Activated effector memory CD4-positive, alpha-beta T cell treated with Interleukin-2 at 50 U/mL for 16 hours (primary cell): ENCODE measurements around the gene EIF3L.

Experiments
- DNase-seq: peaks from one replicate; pipeline ENCODE4 v3.0.0-alpha.2; 2020

EIF3L gene

DNA sequence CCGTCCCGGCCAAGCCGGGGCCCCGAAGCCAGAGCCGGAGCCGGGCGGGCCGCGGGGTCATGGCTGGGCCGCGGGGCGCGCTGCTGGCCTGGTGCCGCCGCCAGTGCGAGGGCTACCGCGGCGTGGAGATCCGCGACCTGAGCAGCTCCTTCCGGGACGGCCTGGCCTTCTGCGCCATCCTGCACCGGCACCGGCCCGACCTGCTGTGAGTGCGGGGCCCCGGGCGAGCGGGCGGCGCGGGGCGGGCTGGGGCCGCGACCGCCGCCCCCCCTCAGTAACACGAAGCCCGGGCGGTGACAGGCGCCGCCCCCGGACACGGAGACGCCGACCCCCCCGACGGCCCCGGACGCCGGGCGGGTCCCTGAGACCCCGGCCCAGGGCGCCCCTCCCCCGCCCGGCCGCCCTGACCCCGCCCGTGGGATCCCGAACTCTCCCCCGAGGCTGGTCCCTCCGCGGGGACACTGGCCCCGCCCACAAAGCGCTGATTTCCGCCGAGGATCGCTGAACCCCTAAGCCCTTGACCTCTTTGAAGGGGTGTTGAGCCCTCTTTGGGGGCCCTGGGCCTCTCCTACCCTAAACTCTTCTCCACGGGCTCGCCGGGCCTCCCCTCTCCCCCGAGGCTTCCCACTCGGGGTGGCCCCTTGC, 57.3 kb downstream of the EIF3L start:
- peak; percentile 21 for DNase-seq

DNA sequence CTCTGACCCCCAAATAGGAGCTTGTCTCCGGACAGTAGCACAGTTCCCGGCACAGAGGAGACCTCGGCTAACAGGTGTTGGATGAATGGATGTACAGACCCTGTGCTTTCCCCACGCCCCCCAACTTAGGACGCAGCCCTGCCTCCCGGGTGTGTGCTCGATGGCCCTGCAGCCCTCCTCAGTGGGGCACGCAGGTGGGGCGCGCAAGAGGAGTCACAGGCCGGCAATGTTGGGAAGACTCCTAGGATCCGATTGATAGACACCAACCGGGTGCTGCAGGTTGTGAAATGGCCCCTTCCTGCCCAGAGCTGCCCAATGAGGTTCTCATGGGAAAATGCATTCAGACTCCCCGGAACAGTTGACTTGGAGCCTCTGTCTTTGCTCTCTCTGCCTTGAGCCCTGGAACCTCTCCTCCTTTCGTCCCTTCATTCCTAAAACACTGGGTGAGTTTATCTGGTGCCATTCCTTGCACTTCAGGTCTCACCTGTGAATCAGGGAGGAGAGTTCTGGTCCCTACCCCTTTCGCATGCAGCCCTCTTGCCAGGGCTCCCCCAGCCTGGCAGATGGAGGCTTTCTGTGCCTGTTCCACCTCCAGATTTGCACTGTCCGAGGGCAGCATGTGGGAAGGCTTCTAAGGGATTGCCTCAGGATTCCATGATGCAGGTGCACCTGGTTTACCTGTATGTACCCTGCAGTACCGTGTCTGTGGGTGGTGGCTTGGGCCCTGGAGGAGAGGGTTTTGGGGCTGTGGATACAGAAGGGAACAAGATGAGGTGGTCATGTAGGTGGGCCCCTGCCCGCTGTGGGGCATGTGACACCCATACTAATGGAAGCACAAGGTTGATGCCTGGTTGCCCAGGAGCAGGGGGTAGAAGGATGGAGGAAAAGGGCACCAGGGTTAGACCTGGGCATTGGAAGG, 58.1 kb downstream of the EIF3L start:
- no peak for DNase-seq

DNA sequence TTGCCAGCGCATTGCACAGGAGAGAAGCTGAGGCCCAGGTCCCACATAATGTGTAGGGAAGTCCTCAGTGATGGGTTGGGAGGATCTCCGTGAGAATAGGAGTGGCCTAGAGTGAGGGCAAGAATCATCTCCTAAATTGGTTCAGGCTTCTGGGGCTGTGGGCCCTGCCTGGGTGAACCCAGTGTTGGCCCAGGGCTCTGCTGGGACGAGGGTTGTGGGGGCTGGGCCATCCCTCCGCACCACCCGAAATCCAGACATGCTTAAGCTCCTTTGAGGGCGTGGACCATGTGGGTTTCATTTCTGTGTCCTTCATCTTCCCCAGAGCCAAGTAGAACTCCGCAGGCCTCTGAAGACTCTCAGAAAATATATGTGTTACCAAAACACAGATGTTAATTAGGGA, 60.5 kb downstream of the EIF3L start:
- no peak for DNase-seq

DNA sequence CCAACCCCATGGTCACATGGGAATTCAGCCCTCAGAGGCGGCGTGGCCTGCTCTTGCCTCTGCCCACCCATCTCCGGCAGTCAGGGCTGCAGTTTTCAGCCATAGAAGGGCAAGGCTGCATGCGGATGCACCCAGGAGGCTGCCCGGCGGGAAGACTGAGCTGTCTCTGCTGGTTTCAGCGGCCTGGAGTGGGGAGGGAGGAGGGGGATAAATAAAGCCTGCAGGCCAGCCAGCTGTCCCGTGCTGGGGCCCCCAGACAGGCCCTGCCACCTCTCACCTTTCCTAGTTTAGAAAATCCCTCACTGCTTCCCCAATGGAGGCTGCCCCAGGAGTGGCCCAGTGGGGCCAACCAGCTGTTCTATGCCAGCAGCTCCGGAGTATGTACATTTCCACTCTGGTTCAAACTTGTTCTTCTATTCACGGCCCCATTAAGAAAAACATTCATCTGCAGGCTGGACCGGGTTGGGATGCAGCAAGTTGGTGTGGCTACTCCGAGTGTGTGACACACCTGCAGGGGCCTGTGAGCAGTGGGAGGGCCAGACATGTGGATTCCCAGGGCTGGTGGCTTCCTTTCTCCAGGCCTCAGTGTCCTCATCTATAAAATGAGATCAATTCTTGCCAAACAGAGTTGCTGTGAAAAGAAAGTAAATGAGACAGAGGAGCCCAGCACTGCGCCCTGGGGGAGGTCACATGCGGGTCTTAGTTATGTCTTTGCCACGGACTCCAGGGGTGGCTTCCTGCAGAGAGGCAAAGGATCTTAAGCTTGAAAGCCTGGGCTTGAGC, 61.9 kb downstream of the EIF3L start:
- DNase-seq: no peak

GRCh38 chr22:37911697-37912096, 62.5 kb downstream of the EIF3L start:
- DNase-seq: no peak

DNA sequence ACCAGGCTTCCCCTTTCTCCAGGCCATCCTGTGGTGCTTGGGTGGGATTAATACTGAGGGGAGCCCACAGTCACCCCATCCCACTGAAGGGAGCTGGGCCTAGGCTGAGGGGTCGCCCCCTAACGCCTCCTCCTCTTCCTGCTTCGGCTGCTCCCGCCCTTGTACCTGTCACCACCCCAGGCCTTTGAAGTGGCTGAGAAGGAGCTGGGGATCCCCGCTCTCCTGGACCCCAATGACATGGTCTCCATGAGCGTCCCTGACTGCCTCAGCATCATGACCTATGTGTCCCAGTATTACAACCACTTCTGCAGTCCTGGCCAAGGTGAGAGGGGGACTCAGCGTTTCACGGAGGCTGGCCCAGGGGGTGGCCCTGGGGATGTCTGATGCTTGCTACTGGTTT, 63.0 kb downstream of the EIF3L start:
- no peak for DNase-seq

GRCh38 chr22:37913233-37913721, 64.1 kb downstream of the EIF3L start:
- DNase-seq: no peak

DNA sequence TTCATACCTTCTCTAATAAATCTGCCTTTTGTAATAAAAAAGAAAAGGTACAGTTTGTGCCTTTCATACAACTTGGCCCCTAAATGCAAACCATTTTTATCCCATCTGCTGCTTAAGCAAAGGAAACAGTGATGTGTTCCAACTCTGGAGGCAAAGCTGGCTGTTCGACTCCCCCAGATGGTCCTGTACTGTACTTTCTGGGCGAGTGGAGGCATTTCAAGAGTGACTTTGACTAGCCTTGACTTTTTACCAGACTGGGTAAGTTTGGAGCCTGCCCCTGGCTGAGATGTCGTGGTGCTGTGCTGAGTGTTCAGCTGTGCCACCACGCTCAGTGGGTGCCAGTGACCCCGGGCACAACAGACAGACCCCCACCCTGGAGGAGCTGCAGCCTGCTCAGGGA, 67.1 kb downstream of the EIF3L start:
- DNase-seq: no peak

GRCh38 chr22:37917874-37918548, 68.8 kb downstream of the EIF3L start:
- DNase-seq: no peak

GRCh38 chr22:37918580-37919270, 69.5 kb downstream of the EIF3L start:
- DNase-seq: no peak

- no peak for DNase-seq
Observed at GRCh38 chr22:37920126-37920525, 70.9 kb downstream of the EIF3L start.

- no peak for DNase-seq
Observed at GRCh38 chr22:37922191-37922590, 73.0 kb downstream of the EIF3L start.

DNA sequence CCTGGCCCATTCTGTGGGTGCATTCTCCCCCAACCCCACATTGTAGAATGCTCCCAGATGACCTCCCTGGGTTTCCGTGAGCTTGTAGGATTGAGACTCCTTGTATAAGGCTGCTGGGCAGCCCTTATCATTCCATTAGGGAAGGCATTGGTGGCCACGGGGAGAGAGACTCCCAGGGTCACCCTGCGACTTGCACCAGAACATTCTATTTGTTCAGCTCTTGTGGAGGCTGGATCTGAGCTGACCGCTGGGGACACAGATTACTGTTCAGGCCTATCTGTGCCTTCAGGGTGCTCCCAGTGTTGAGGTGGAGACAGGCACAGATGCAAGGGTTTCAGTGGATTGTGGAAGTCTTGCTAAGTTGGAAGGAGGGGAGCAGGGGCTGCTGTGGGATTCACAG, 74.7 kb downstream of the EIF3L start:
- no peak for DNase-seq

GRCh38 chr22:37924386-37925065, 75.3 kb downstream of the EIF3L start:
- no peak for DNase-seq

GRCh38 chr22:37925330-37925729, 76.1 kb downstream of the EIF3L start:
- no peak for DNase-seq

DNA sequence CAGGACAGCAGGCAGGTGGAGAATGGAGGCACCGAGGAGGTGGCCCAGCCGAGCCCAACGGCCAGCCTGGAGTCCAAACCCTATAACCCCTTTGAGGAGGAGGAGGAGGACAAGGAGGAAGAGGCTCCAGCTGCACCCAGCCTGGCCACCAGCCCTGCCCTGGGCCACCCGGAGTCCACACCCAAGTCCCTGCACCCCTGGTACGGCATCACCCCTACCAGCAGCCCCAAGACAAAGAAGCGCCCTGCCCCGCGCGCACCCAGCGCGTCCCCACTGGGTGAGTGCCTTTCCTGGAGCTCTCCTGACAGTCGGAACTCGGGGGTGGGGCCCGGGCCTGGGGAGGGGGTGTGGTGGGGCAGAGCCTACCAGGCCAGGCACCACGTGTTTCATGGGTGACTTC, 76.5 kb downstream of the EIF3L start:
- no peak for DNase-seq

- no peak for DNase-seq
Observed at GRCh38 chr22:37926358-37926757, 77.1 kb downstream of the EIF3L start.

DNA sequence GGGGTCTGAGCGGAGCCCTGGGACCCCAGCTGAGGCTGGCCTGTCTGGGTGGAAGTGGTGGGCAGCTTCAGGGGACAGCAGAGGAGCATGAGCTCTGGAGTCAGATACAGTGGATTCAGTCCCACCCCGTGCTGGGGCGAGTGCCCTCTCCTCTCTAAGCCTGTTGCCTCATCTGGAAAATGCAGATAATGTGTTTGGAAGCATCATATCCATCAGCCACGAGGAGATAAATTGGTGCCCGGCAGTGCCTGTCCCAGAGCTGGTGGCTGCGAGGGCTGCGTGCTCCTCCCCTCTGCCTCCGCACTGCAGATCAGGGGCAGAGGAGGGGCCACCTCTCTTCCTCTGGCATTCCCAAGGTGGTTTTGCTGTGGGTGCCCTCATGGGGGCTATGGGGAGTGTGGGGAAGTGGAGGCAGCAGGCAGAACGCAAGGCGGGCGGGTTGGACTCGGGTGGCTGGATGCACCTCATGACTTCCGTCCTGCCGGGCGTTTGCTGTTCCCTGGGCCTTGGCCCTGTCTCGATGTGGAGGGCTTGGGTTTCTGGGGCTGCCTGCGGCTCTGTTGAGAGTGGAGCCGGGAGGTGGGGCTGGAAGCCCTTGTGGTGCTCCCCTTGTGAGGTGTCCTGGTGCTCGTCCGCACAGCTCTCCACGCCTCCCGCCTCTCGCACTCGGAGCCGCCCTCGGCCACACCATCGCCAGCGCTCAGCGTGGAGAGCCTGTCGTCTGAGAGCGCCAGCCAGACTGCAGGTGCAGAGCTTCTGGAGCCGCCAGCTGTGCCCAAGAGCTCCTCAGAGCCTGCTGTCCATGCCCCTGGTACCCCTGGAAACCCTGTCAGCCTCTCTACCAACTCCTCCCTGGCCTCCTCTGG, 77.8 kb downstream of the EIF3L start:
- no peak for DNase-seq

DNA sequence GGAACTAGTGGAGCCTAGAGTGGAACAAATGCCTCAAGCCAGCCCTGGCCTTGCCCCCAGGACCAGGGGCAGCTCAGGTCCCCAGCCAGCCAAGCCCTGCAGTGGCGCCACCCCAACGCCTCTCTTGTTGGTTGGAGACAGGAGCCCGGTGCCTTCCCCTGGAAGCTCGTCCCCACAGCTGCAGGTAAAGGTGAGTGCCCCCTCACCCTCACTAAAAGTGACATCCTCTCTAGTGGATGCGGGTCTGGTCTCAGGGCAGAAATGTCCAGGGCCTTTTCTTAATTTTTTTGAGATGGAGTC, 78.4 kb downstream of the EIF3L start:
- DNase-seq: no peak

DNA sequence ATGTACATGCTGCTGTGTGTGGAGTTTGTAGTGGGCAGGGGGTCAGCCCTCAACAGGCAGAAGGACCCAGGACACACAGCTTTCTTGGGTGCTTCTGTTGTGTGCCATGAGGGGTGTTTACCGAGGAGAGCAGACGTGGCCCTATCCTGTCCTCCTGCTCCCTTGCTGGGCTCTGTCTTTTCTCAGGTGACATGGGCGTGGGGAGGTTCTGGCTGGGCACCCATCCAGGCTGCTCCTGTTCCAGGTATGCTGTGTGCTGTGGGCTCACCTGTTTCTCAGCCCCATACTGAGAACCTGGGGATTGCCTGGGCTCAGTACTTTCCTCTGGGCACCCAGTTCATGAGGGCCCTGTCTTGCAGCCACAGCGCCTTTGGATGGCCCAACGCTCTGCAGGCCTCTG, 80.2 kb downstream of the EIF3L start:
- DNase-seq: no peak
